PC-9 (cell line): ENCODE measurements around the gene TMEM125. TPM values are rescaled to one million over a fixed set of nuclear protein-coding genes. Genes with fewer than 3 reads are reported as not detected.

Experiments used
- BruUV-seq: library from RNA; stranded (reverse); fragments of 400-500 nt; replicated peaks from 2 replicates; lab custom pipeline; 2021; lab: Mats Ljungman, UMichigan
- CTCF ChIA-PET: fragments of 300-600 bp; sonication (Branson Sonifier 250); formaldehyde crosslinking; loops from one replicate; lab custom pipeline; 2022; ENCODE audit warnings: antibody characterized with exemption; lab: Charles Lee
- POLR2A ChIA-PET: fragments of 300-600 bp; sonication (Branson Sonifier 250); formaldehyde crosslinking; loops from one replicate; lab custom pipeline; 2022; ENCODE audit warnings: antibody characterized with exemption; ENCODE audit not compliant: unreplicated experiment; lab: Charles Lee
- DNase-seq, 2 experiments: peaks; one replicate each; pipeline versions ENCODE4 v3.0.0 to v3.0.0-alpha.2; 2015 to 2022; ENCODE audit warnings: mixed read lengths in 1 of 2
- H2AFZ ChIP-seq: fragments of 200-600 bp; sonication (generic); 2 replicates; pipeline ENCODE4 v1.8.1; 2017; ENCODE audit warnings: antibody characterized with exemption
- H3F3A ChIP-seq: fragments of 200-600 bp; sonication (generic); 2 replicates; pipeline ENCODE4 v1.8.1; 2017; ENCODE audit warnings: antibody characterized with exemption, mild to moderate bottlenecking, low read depth; ENCODE audit not compliant: insufficient read depth
- H3K27ac ChIP-seq: fragments of 200-600 bp; sonication (generic); 2 replicates; pipeline ENCODE4 v1.6.1; 2016; ENCODE audit warnings: mixed run types
- H3K27me3 ChIP-seq: fragments of 200-600 bp; sonication (generic); 2 replicates; pipeline ENCODE4 v1.6.1; 2016; ENCODE audit warnings: low read depth, mixed run types; ENCODE audit not compliant: insufficient read depth
- H3K36me3 ChIP-seq: fragments of 200-600 bp; sonication (generic); 2 replicates; pipeline ENCODE4 v1.6.1; 2016; ENCODE audit warnings: low read depth, mixed run types
- H3K4me1 ChIP-seq: fragments of 200-600 bp; sonication (generic); replicated peaks from 2 replicates; pipeline ENCODE4 v1.6.1; 2016; ENCODE audit warnings: mixed run types; ENCODE audit not compliant: insufficient read depth
- H3K4me2 ChIP-seq: fragments of 200-600 bp; sonication (generic); 2 replicates; pipeline ENCODE4 v1.6.1; 2017; ENCODE audit warnings: mixed run types
- H3K4me3 ChIP-seq: fragments of 200-600 bp; sonication (generic); 2 replicates; pipeline ENCODE4 v1.6.1; 2016; ENCODE audit warnings: mixed run types
- H3K79me2 ChIP-seq: fragments of 200-600 bp; sonication (generic); 2 replicates; pipeline ENCODE4 v1.6.1; 2017; ENCODE audit warnings: low read depth, mixed run types
- H3K9me2 ChIP-seq: fragments of 200-600 bp; sonication (generic); 2 replicates; pipeline ENCODE4 v1.8.1; 2017; ENCODE audit warnings: mild to moderate bottlenecking; ENCODE audit not compliant: insufficient read depth
- H3K9me3 ChIP-seq: fragments of 200-600 bp; sonication (generic); 2 replicates; pipeline ENCODE4 v1.8.1; 2016; ENCODE audit warnings: low read depth; ENCODE audit not compliant: insufficient read depth
- H4K20me1 ChIP-seq: fragments of 200-600 bp; sonication (generic); 2 replicates; pipeline ENCODE4 v1.8.1; 2017; ENCODE audit not compliant: insufficient read depth
- EZH2 ChIP-seq: fragments of 200-600 bp; sonication (generic); IDR thresholded peaks from 2 replicates; pipeline ENCODE4 v1.8.0; 2017; ENCODE audit warnings: antibody characterized with exemption, low read depth
- intact Hi-C: fragments of 100-400 bp; cut with micrococcal nuclease; formaldehyde crosslinking; loops from one replicate; pipeline ENCODE4 v1.10.0; 2022; ENCODE audit not compliant: unreplicated experiment
- total RNA-seq: library from RNA; stranded (reverse); gene quantifications from 2 replicates; pipeline ENCODE4 v1.2.3, GENCODE V29; 2021
- TF ChIP-seq, protein P1 (sequence below): fragments of 200-600 bp; sonication (generic); conservative IDR thresholded peaks from 2 replicates; pipeline ENCODE4 v1.6.1; 2017; ENCODE audit warnings: mixed run types, antibody characterized with exemption, mild to moderate bottlenecking, moderate library complexity

The TMEM125 gene
- total RNA-seq, 1 experiment from 2014 or later, result 55.6 TPM

DNA sequence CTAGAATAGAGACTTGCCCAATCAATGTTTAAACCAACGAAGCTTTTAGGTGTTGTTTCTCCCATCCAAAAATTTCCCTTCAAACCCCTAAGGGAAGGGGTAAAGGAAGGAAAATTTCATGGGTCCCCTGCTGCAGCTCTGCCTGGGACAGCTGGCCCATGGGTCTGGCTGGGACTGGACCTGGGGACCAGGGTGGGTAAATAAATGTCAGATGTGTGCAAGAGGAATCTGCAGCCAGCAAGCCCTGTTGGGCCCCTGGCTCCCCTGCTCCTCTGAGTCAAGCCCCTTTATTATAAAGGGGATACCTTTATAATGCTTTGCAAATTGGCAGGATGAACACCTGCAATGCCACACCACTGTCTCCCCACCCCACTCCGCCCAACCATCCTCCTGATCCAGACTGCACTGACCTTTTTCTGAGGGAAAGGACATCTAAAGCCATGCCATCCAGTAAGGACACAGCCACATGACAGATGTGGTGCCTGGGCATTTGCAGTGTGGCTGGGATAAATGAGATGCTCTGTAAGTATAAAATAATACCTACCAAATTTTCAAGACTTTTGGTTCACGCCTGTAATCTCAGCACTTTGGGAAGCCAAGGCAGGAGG, 1.9 kb upstream of the TMEM125 start:
- no TSS peak for BruUV-seq
- TF ChIP-seq, protein P1, sequence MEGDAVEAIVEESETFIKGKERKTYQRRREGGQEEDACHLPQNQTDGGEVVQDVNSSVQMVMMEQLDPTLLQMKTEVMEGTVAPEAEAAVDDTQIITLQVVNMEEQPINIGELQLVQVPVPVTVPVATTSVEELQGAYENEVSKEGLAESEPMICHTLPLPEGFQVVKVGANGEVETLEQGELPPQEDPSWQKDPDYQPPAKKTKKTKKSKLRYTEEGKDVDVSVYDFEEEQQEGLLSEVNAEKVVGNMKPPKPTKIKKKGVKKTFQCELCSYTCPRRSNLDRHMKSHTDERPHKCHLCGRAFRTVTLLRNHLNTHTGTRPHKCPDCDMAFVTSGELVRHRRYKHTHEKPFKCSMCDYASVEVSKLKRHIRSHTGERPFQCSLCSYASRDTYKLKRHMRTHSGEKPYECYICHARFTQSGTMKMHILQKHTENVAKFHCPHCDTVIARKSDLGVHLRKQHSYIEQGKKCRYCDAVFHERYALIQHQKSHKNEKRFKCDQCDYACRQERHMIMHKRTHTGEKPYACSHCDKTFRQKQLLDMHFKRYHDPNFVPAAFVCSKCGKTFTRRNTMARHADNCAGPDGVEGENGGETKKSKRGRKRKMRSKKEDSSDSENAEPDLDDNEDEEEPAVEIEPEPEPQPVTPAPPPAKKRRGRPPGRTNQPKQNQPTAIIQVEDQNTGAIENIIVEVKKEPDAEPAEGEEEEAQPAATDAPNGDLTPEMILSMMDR, result no peak
- TF ChIP-seq EZH2, result no peak

GRCh38 chr1:43270421-43271095, 775 bp downstream of the TMEM125 start:
- ChIA-PET CTCF (interaction anchor here (0.7 kb wide), 1 partner anchor 84 kb away, joined by 3 read pairs; no protein-coding TSS in a partner anchor), POLR2A (interaction anchor here (0.5 to 1.7 kb wide), 11 partner anchors 10 to 1210 kb away, joined by 3 to 16 read pairs (median 4); partner anchors contain the start of genes CCDC30 and CDC20)
- peak; percentile 94 to 96 for DNase-seq
- no peaks in the 10 kb centered on the region for H4K20me1 ChIP-seq
- intact Hi-C loops, result loop anchor here (1.0 to 2.0 kb wide), 5 partner anchors 29 to 96 kb away; partner anchors contain the start of gene CDC20
- no peaks in the 10 kb centered on the region for H3K9me2 ChIP-seq
- TF ChIP-seq EZH2, result no peak
- TF ChIP-seq, protein P1, result no peak
- peak overlapping the region; percentile 59 for H3K4me3 ChIP-seq
- BruUV-seq, result no TSS peak
- H3K27ac ChIP-seq, result peak overlapping the region; percentile 81
- H3K9me3 ChIP-seq, result no peaks in the 10 kb centered on the region
- peaks cover 24% of the 10 kb centered on the region; the same call in 1 of the 2 replicates for H3F3A ChIP-seq
- peak overlapping the region; percentile 92 for H3K4me2 ChIP-seq
- no peaks in the 10 kb centered on the region; the same call in 1 of the 2 replicates for H3K79me2 ChIP-seq
- peaks cover 25% of the 10 kb centered on the region for H3K4me1 ChIP-seq
- no peaks in the 10 kb centered on the region for H3K27me3 ChIP-seq
- peak overlapping the region; percentile 53 for H2AFZ ChIP-seq
- no peaks in the 10 kb centered on the region for H3K36me3 ChIP-seq

More for the DNA sequence above, 1.9 kb upstream of the TMEM125 start:
- Histone ChIP-seq H2AFZ (no peak overlapping the region), H3K4me3 (no peak overlapping the region), H3K4me1 (peaks cover 25% of the 10 kb centered on the region), H3K27me3 (no peaks in the 10 kb centered on the region), H3F3A (peaks cover 6% of the 10 kb centered on the region; the same call in 1 of the 2 replicates), H3K4me2 (no peak overlapping the region), H3K9me3 (peaks cover 6% of the 10 kb centered on the region), H3K9me2 (no peaks in the 10 kb centered on the region), H3K27ac (no peak overlapping the region), H4K20me1 (no peaks in the 10 kb centered on the region), H3K36me3 (no peaks in the 10 kb centered on the region), H3K79me2 (no peaks in the 10 kb centered on the region; the same call in 1 of the 2 replicates)
- CTCF ChIA-PET, result no interaction called here
- DNase-seq, result no peak
- intact Hi-C loops, result no loop called here
- POLR2A ChIA-PET, result interaction anchor here (0.6 to 0.7 kb wide), 2 partner anchors 18 to 1825 kb away, joined by 4 to 6 read pairs; no protein-coding TSS in a partner anchor
